Ovary (tissue), 9 donors: ENCODE measurements around the gene WASF3. TPM values are rescaled to one million over a fixed set of nuclear protein-coding genes. Genes with fewer than 3 reads are reported as not detected.

ENCODE experiments used
- DNase-seq, 5 donors: peaks; one replicate each; pipeline ENCODE4 v3.0.0-alpha.2; 2019 to 2020
- H3K27ac ChIP-seq, 2 donors: fragments of 200-600 bp; one replicate each; pipeline versions ENCODE4 v1.5.1 to v1.8.0; 2019 to 2022
- H3K27me3 ChIP-seq: fragments of 200-600 bp; one replicate; pipeline ENCODE4 v1.8.0; 2022
- H3K36me3 ChIP-seq: fragments of 200-600 bp; sonication (generic); one replicate; pipeline ENCODE4 v1.5.1; 2019
- H3K4me1 ChIP-seq: one replicate; pipeline ENCODE4 v1.8.1; 2013; ENCODE audit warnings: mild to moderate bottlenecking, moderate library complexity; ENCODE audit not compliant: insufficient read depth
- H3K4me3 ChIP-seq: fragments of 200-600 bp; sonication (generic); one replicate; pipeline ENCODE4 v1.5.1; 2017
- H3K9me3 ChIP-seq, 2 donors: fragments of 200-600 bp in 1 of 2; sonication (generic) in 1 of 2; one replicate each; pipeline versions ENCODE4 v1.5.1 to v1.8.1; 2013 to 2019; ENCODE audit warnings: mild to moderate bottlenecking in 1 of 2, moderate library complexity in 1 of 2
- EP300 ChIP-seq: sonication (generic); formaldehyde crosslinking; IDR thresholded peaks from one replicate; pipeline ENCODE4 v1.6.1; 2017; ENCODE audit warnings: antibody characterized with exemption
- POLR2A ChIP-seq: fragments of 450-650 bp; IDR thresholded peaks from one replicate; pipeline ENCODE4 v1.6.1; 2017; ENCODE audit warnings: antibody characterized with exemption, mild to moderate bottlenecking, moderate library complexity
- WGBS, 3 donors: extraction: QIAGEN DNeasy Blood & Tissue Kit in 1 of 3; methylation state at CpG; one replicate each; pipeline versions ENCODE4 v1.1.5 to v1.1.7; 2013 to 2017; 5-methylcytosine and 5-hydroxymethylcytosine counted together
- intact Hi-C, 4 donors: fragments of 100-400 bp; cut with DNase I; formaldehyde crosslinking; loops; one replicate each; pipeline versions ENCODE4 v1.11.0 to v1.15.1; 2022 to 2023
- polyA plus RNA-seq, 2 donors: library from polyadenylated mRNA; stranded (reverse); fragments of 200-250 nt in 1 of 2; fragments of 350-450 nt in 1 of 2; fragmentation: Illumina TruSeq in 1 of 2; extraction: RNeasy Lipid Tissue Mini Kit (QIAGEN cat#74804) in 1 of 2; gene quantifications; one replicate each; pipeline ENCODE4 v1.2.3, GENCODE V29; 2013 to 2014
- total RNA-seq, 7 donors: library from RNA; depleted of rRNA in 2 of 7; stranded (reverse); fragments of >200 nt in 2 of 7; fragmentation: NEBNext Ultra II Directional in 3 of 7; extraction: Animal tissue kit (Norgen Biotek cat#: 25700) in 3 of 7; gene quantifications; one replicate each; pipeline versions ENCODE4 v1.1.0 to v1.2.4, GENCODE V29; 2016 to 2023
- TF ChIP-seq, protein P1 (sequence below), 3 donors: fragments of 450-650 bp in 2 of 3; fragments of 200-600 bp in 1 of 3; IDR thresholded peaks; one replicate each; pipeline versions ENCODE4 v1.5.1 to v1.8.0; 2016 to 2022; ENCODE audit warnings: antibody characterized with exemption in 3 of 3, mild to moderate bottlenecking in 1 of 3
- donor health status: DM: no; HTN: no; CAD: no; lungs with moderate emphysema.
- donor health status: DM: no; HTN: no; CAD: no.
- donor health status: Bipolar disorder and iron deficiency.
- donor health status: DM: yes; HTN: yes; CAD: no.
- donor health status: DM: no; HTN: no; CAD: no.
- donor health status: DM: yes; HTN: yes; CAD: no.

Gene WASF3
- total and polyA plus RNA-seq, 9 donors = 11.5 to 37.1 (median 33.7) TPM

DNA sequence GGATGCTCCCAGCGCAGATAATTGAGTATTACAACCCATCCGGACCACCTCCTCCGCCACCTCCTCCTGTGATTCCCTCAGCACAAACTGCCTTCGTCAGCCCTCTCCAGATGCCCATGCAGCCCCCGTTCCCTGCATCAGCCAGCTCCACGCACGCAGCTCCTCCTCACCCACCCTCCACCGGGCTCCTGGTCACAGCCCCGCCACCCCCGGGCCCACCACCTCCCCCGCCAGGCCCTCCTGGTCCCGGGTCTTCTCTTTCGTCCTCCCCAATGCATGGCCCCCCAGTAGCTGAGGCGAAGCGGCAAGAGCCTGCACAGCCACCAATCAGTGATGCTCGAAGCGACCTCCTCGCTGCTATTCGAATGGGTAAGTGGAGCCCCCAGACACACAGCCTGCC is 125.1 kb downstream of the WASF3 start:
- intact Hi-C loops = no loop called here
- no peaks in the 10 kb centered on the region for H3K4me1 ChIP-seq
- no peaks in the 10 kb centered on the region for H3K36me3 ChIP-seq
- H3K27ac ChIP-seq = no peak overlapping the region
- 94 to 96% (median 96%) methylated on average over 19 of the region's 19 CpGs for WGBS, 3 donors
- H3K27me3 ChIP-seq = no peaks in the 10 kb centered on the region
- no peak overlapping the region for H3K4me3 ChIP-seq
- DNase-seq = no peak
- no peaks in the 10 kb centered on the region for H3K9me3 ChIP-seq
- TF ChIP-seq POLR2A (no peak), EP300 (no peak)
- TF ChIP-seq, protein P1, sequence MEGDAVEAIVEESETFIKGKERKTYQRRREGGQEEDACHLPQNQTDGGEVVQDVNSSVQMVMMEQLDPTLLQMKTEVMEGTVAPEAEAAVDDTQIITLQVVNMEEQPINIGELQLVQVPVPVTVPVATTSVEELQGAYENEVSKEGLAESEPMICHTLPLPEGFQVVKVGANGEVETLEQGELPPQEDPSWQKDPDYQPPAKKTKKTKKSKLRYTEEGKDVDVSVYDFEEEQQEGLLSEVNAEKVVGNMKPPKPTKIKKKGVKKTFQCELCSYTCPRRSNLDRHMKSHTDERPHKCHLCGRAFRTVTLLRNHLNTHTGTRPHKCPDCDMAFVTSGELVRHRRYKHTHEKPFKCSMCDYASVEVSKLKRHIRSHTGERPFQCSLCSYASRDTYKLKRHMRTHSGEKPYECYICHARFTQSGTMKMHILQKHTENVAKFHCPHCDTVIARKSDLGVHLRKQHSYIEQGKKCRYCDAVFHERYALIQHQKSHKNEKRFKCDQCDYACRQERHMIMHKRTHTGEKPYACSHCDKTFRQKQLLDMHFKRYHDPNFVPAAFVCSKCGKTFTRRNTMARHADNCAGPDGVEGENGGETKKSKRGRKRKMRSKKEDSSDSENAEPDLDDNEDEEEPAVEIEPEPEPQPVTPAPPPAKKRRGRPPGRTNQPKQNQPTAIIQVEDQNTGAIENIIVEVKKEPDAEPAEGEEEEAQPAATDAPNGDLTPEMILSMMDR (IDR thresholded peaks at IDR 0.05) = no peak

DNA sequence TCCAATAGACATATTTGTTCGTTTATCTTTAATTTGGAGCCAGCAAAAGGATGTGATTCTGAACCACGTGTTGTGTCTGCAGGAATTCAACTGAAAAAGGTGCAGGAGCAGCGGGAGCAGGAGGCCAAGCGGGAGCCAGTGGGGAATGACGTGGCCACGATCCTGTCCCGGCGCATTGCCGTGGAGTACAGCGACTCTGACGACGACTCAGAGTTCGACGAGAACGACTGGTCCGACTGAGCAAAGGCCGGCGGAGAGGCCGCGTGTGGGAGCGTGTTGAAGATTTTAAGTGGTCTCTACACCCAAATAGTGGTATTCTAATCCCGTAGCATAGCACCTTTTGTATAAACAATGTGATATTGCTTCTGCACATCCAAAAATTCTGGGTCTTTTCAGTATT is 128.1 kb downstream of the WASF3 start:
- no peak for DNase-seq
- WGBS, 3 donors = 91 to 93% (median 92%) methylated on average over 22 of the region's 22 CpGs
- no peaks in the 10 kb centered on the region for H3K36me3 ChIP-seq
- TF ChIP-seq, protein P1 (IDR thresholded peaks at IDR 0.05) = no peak
- TF ChIP-seq POLR2A (no peak), EP300 (no peak)
- peaks cover 0 to 4% of the 10 kb centered on the region in 2 donors for H3K9me3 ChIP-seq
- H3K4me1 ChIP-seq = no peaks in the 10 kb centered on the region
- H3K27ac ChIP-seq = no peak overlapping the region
- H3K4me3 ChIP-seq = no peak overlapping the region
- no peaks in the 10 kb centered on the region for H3K27me3 ChIP-seq
- intact Hi-C loops = no loop called here

DNA sequence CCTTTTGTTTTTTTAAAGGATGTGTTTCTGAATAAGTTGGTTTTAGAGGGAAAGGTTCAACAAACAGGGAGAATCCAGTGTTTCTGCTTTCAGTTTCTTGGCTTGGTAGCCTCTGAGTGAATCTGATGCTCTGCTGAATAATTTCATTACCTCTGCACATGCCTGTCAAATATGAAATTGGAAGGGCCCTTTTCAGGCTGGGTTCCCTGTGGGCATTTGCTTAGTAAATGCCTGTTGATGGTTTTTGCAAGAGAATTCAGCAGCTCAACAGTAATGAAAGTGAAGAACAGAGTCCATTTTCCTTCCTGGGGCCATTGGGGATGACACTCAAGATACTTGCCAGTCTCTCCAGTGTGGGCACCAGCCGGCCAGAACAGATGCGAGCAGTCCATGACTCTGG is 128.8 kb downstream of the WASF3 start:
- Histone ChIP-seq H3K9me3 (peaks cover 0 to 4% of the 10 kb centered on the region in 2 donors), H3K27ac (no peak overlapping the region), H3K36me3 (no peaks in the 10 kb centered on the region), H3K4me3 (no peak overlapping the region), H3K27me3 (no peaks in the 10 kb centered on the region), H3K4me1 (no peaks in the 10 kb centered on the region)
- intact Hi-C loops = no loop called here
- WGBS, 3 donors = 98 to 100% (median 98%) methylated on average over 2 of the region's 2 CpGs
- TF ChIP-seq EP300 (no peak), POLR2A (no peak)
- TF ChIP-seq, protein P1 (IDR thresholded peaks at IDR 0.05) = no peak
- no peak for DNase-seq

DNA sequence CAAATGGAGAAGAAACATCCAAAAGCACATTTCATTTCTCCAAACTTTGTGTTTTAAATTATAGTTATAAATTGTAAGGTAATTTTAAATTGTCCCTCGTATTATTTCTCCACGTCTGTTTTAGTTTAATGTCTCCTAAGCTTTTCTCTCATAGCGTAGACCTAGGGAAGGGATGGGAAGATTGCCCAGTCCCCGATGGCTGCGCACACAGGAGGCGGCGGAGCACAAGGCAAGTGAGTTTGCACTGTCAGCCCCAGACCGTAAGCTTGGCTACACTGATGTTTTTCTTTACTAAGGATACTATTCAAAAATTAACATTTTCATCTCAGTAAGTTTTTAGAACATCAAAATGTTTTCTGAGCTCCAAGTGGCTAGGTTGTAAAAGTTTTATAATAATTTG is 130.8 kb downstream of the WASF3 start:
- DNase-seq = no peak
- Histone ChIP-seq H3K27ac (no peak overlapping the region), H3K4me1 (no peaks in the 10 kb centered on the region), H3K9me3 (peaks cover 0 to 4% of the 10 kb centered on the region in 2 donors), H3K36me3 (no peaks in the 10 kb centered on the region), H3K27me3 (no peaks in the 10 kb centered on the region), H3K4me3 (no peak overlapping the region)
- intact Hi-C loops = no loop called here
- WGBS, 3 donors = 39 to 78% (median 49%) methylated on average over 8 of the region's 8 CpGs
- TF ChIP-seq POLR2A (no peak), EP300 (no peak)
- TF ChIP-seq, protein P1 (IDR thresholded peaks at IDR 0.05) = no peak

DNA sequence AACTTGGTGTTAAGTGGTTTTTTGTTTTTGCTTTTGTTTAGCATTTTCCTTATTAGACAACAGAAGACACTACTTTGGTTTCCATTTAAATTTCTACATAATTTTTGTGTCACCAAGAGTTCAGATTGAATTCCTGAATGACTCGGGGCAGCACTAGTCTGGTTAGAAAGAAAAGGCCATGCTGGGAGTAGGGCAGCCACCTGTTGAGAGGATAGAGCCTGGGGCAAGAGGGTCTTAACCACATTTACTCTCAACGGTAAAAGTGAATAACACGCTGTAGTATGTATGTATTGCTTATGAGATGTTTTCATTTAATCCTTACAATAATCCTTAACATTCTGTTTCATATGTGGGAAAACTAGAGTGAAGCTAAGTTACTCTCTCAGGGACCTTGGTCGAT is 131.5 kb downstream of the WASF3 start:
- Histone ChIP-seq H3K4me3 (no peak overlapping the region), H3K27ac (no peak overlapping the region), H3K4me1 (no peaks in the 10 kb centered on the region), H3K36me3 (no peaks in the 10 kb centered on the region), H3K9me3 (peaks cover 0 to 4% of the 10 kb centered on the region in 2 donors), H3K27me3 (no peaks in the 10 kb centered on the region)
- WGBS, 3 donors = 94 to 99% (median 94%) methylated on average over 4 of the region's 4 CpGs
- no peak for DNase-seq
- intact Hi-C loops = no loop called here
- TF ChIP-seq, protein P1 (IDR thresholded peaks at IDR 0.05) = no peak
- TF ChIP-seq POLR2A (no peak), EP300 (no peak)
